Small intestine (tissue), 7 donors: ENCODE data around the gene FAM90A26. TPM values are rescaled to one million over a fixed set of nuclear protein-coding genes. Genes with fewer than 3 reads are reported as not detected.
"Not testable (repeated sequence)": the region's sequence is repeated elsewhere in the genome, so short reads cannot be mapped to it uniquely, and the experiment has no call there.

Source experiments
- DNase-seq, 2 donors: peaks; one replicate each; pipeline versions ENCODE4 v3.0.0 to v3.0.0-alpha.2; 2013
- FAIRE-seq: peaks from 2 replicates; lab custom pipeline; 2012; peaks lifted over from hg19 to GRCh38; lab: Jason Lieb, UNC
- H3K27ac ChIP-seq, 3 donors: one replicate each; pipeline ENCODE4 v1.5.1; 2013; ENCODE audit warnings: low read length in 2 of 3, mild to moderate bottlenecking in 2 of 3, control low read depth in 1 of 3, inconsistent platforms in 1 of 3, low read depth in 1 of 3, moderate library complexity in 1 of 3
- H3K27me3 ChIP-seq, 3 donors: one replicate each; pipeline ENCODE4 v1.6.1; 2013; ENCODE audit warnings: low read length in 3 of 3, inconsistent platforms in 1 of 3; ENCODE audit not compliant: control insufficient read depth in 3 of 3, insufficient read depth in 3 of 3
- H3K36me3 ChIP-seq, 3 donors: one replicate each; pipeline ENCODE4 v1.6.1; 2013; ENCODE audit warnings: low read length in 3 of 3, inconsistent platforms in 1 of 3, low read depth in 1 of 3, mild to moderate bottlenecking in 1 of 3, moderate library complexity in 1 of 3; ENCODE audit not compliant: control insufficient read depth in 3 of 3, insufficient read depth in 2 of 3
- H3K4me1 ChIP-seq, 3 donors: one replicate each; pipeline ENCODE4 v1.6.1; 2013; ENCODE audit warnings: low read length in 2 of 3, inconsistent platforms in 1 of 3, low read depth in 1 of 3, mild to moderate bottlenecking in 1 of 3, moderate library complexity in 1 of 3; ENCODE audit not compliant: control insufficient read depth in 3 of 3, insufficient read depth in 2 of 3
- H3K4me3 ChIP-seq, 3 donors: one replicate each; pipeline ENCODE4 v1.5.1; 2013; ENCODE audit warnings: low read length in 3 of 3, control low read depth in 1 of 3, inconsistent platforms in 1 of 3, low read depth in 1 of 3, mild to moderate bottlenecking in 1 of 3, moderate library complexity in 1 of 3
- H3K9me3 ChIP-seq, 2 donors: one replicate each; pipeline ENCODE4 v1.6.1; 2013; ENCODE audit warnings: low read depth in 1 of 2, low read length in 1 of 2; ENCODE audit not compliant: control insufficient read depth in 2 of 2, insufficient read depth in 1 of 2
- whole genome bisulfite sequencing, 3 donors: extraction: QIAGEN DNeasy Blood & Tissue Kit; methylation state at CpG; one replicate each; pipeline ENCODE4 v1.1.7; 2013; 5-methylcytosine and 5-hydroxymethylcytosine counted together
- polyA plus RNA-seq, 4 donors: library from polyadenylated mRNA; stranded (reverse) in 3 of 4; unstranded in 1 of 4; fragments of 200-250 nt in 3 of 4; fragments of 120-200 nt in 1 of 4; gene quantifications; one replicate each; pipeline versions ENCODE4 v1.2.1 to v1.2.3, GENCODE V29; 2013
- donor health status: healthy with polysubstance abuse.
- donor health status: control.
- donor health status: control.
- donor health status: Bipolar disorder and iron deficiency.
- donor health status: healthy.

Gene FAM90A26
- polyA plus RNA-seq, 4 donors, result not detected

GRCh38 chr4:9215105-9215504 lies 44.9 kb downstream of the FAM90A26 start, which contains the start of gene USP17L11:
TSS of gene USP17L11 (plus strand) at chr4:9215405. CDS start at chr4:9215405, 0 bp downstream.
- not testable (repeated sequence) for H3K36me3 ChIP-seq, H3K9me3 ChIP-seq, DNase-seq, H3K27ac ChIP-seq, FAIRE-seq, H3K27me3 ChIP-seq, H3K4me3 ChIP-seq, H3K4me1 ChIP-seq
- 89% methylated on average over 5 of the region's 14 CpGs; no CpG with 5 or more reads in 2 of the 3 donors for WGBS, 3 donors

- not testable (repeated sequence) for H3K9me3 ChIP-seq, FAIRE-seq, H3K36me3 ChIP-seq, H3K4me3 ChIP-seq, DNase-seq, H3K4me1 ChIP-seq, H3K27ac ChIP-seq, H3K27me3 ChIP-seq
- WGBS, 3 donors, result no CpG with 5 or more reads among the region's 13 CpGs
Observed at GRCh38 chr4:9219852-9220251, 49.6 kb downstream of the FAM90A26 start, which contains the start of gene USP17L12. TSS of gene USP17L12 (plus strand) at chr4:9220152. CDS start at chr4:9220152, 0 bp downstream.

GRCh38 chr4:9224596-9224995 lies 54.4 kb downstream of the FAM90A26 start, which contains the start of gene USP17L13:
TSS of gene USP17L13 (plus strand) at chr4:9224896. CDS start at chr4:9224896, 0 bp downstream.
- H3K27ac ChIP-seq, H3K4me1 ChIP-seq, DNase-seq, H3K9me3 ChIP-seq, H3K36me3 ChIP-seq, H3K27me3 ChIP-seq, H3K4me3 ChIP-seq, FAIRE-seq: not testable (repeated sequence)
- WGBS, 3 donors, result no CpG with 5 or more reads among the region's 14 CpGs

Other genes starting within 250 kb of the FAM90A26 start
- gene USP17L10, start 40.2 kb downstream of the FAM90A26 start, polyA plus RNA-seq, result not detected
- not detected for gene USP17L11, start 45.0 kb downstream of the FAM90A26 start, polyA plus RNA-seq
- not detected for gene USP17L12, start 49.7 kb downstream of the FAM90A26 start, polyA plus RNA-seq
- not detected for gene USP17L13, start 54.5 kb downstream of the FAM90A26 start, polyA plus RNA-seq
- not detected for gene USP17L15, start 64.0 kb downstream of the FAM90A26 start, polyA plus RNA-seq
- not detected for gene USP17L17, start 73.5 kb downstream of the FAM90A26 start, polyA plus RNA-seq
- gene USP17L18, start 78.2 kb downstream of the FAM90A26 start, polyA plus RNA-seq, result not detected
- gene USP17L19, start 83.0 kb downstream of the FAM90A26 start, polyA plus RNA-seq, result not detected
- not detected for gene USP17L20, start 87.7 kb downstream of the FAM90A26 start, polyA plus RNA-seq
- not detected for gene USP17L21, start 92.5 kb downstream of the FAM90A26 start, polyA plus RNA-seq
- not detected for gene USP17L22, start 97.2 kb downstream of the FAM90A26 start, polyA plus RNA-seq
- not detected for gene USP17L24, start 154.8 kb downstream of the FAM90A26 start, polyA plus RNA-seq
- gene USP17L25, start 159.5 kb downstream of the FAM90A26 start, polyA plus RNA-seq, result not detected
- not detected for gene USP17L26, start 164.2 kb downstream of the FAM90A26 start, polyA plus RNA-seq
- not detected for gene USP17L5, start 169.0 kb downstream of the FAM90A26 start, polyA plus RNA-seq
- not detected for gene USP17L27, start 173.7 kb downstream of the FAM90A26 start, polyA plus RNA-seq
- not detected for gene USP17L28, start 178.5 kb downstream of the FAM90A26 start, polyA plus RNA-seq
- not detected for gene USP17L29, start 183.2 kb downstream of the FAM90A26 start, polyA plus RNA-seq
- gene USP17L30, start 192.7 kb downstream of the FAM90A26 start, polyA plus RNA-seq, result not detected